ENCODE results near the gene GRIPAP1.

- no peak for TF ChIP-seq POLR2A (IDR thresholded peaks at IDR 0.05)
- no peak for TF ChIP-seq CTCF (IDR thresholded peaks at IDR 0.05)
Observed at GRCh38 chrX:48974033-48974432, 28.0 kb downstream of the GRIPAP1 start.

Measured in body of pancreas (tissue), 4 donors.